KMS-11 (cell line): ENCODE measurements around the gene DOCK10.

Source experiments
- H2AFZ ChIP-seq: fragments of 200-600 bp; sonication (generic); 2 replicates; pipeline ENCODE4 v1.6.1; 2016; ENCODE audit warnings: antibody characterized with exemption, mixed run types, low read depth
- H3K27ac ChIP-seq: fragments of 200-600 bp; sonication (generic); 2 replicates; pipeline ENCODE4 v1.6.1; 2016; ENCODE audit warnings: mild to moderate bottlenecking, mixed run types
- H3K27me3 ChIP-seq: fragments of 200-600 bp; sonication (generic); 2 replicates; pipeline ENCODE4 v1.6.1; 2017; ENCODE audit warnings: mild to moderate bottlenecking, low read depth, mixed run types, moderate library complexity; ENCODE audit not compliant: insufficient read depth
- H3K36me3 ChIP-seq: fragments of 200-600 bp; sonication (generic); 2 replicates; pipeline ENCODE4 v1.6.1; 2017; ENCODE audit warnings: mild to moderate bottlenecking, mixed run types; ENCODE audit not compliant: insufficient read depth
- H3K4me1 ChIP-seq: fragments of 200-600 bp; sonication (generic); 2 replicates; pipeline ENCODE4 v1.6.1; 2016; ENCODE audit warnings: mild to moderate bottlenecking, low read depth, mixed run types; ENCODE audit not compliant: poor library complexity, severe bottlenecking
- H3K4me2 ChIP-seq: fragments of 200-600 bp; sonication (generic); 2 replicates; pipeline ENCODE4 v1.7.0; 2016; ENCODE audit warnings: mild to moderate bottlenecking, mixed run types
- H3K4me3 ChIP-seq: fragments of 200-600 bp; sonication (generic); IDR thresholded peaks from 2 replicates; pipeline ENCODE4 v1.6.1; 2017; ENCODE audit warnings: low read depth, low read length, mixed read lengths; ENCODE audit not compliant: insufficient read depth
- H3K79me2 ChIP-seq: fragments of 200-600 bp; sonication (generic); 2 replicates; pipeline ENCODE4 v1.6.1; 2016; ENCODE audit warnings: low read depth, mixed run types; ENCODE audit not compliant: insufficient read depth
- H3K9ac ChIP-seq: fragments of 200-600 bp; sonication (generic); 2 replicates; pipeline ENCODE4 v1.6.1; 2016; ENCODE audit warnings: mild to moderate bottlenecking, mixed run types
- H4K20me1 ChIP-seq: fragments of 200-600 bp; sonication (generic); 2 replicates; pipeline ENCODE4 v1.6.1; 2016; ENCODE audit warnings: mild to moderate bottlenecking, mixed run types; ENCODE audit not compliant: insufficient read depth
- CTCF ChIP-seq: fragments of 200-600 bp; sonication (generic); conservative IDR thresholded peaks from 2 replicates; pipeline ENCODE4 v1.6.1; 2017; ENCODE audit warnings: low read depth, mild to moderate bottlenecking, antibody characterized with exemption, low read length, moderate library complexity, mixed read lengths

DOCK10 gene

GRCh38 chr2:224847961-224848850 is 194.1 kb downstream of the DOCK10 start:
- H3K4me3 ChIP-seq: no peak overlapping the region
- no peaks in the 10 kb centered on the region for H3K4me1 ChIP-seq
- no peaks in the 10 kb centered on the region for H3K79me2 ChIP-seq
- TF ChIP-seq CTCF: no peak
- H3K27me3 ChIP-seq: no peaks in the 10 kb centered on the region
- H3K36me3 ChIP-seq: no peaks in the 10 kb centered on the region
- no peak overlapping the region for H3K27ac ChIP-seq
- no peak overlapping the region for H2AFZ ChIP-seq
- no peak overlapping the region for H3K9ac ChIP-seq
- H4K20me1 ChIP-seq: no peaks in the 10 kb centered on the region
- H3K4me2 ChIP-seq: no peak overlapping the region

- no peaks in the 10 kb centered on the region for H3K27me3 ChIP-seq
- no peak overlapping the region for H3K4me2 ChIP-seq
- no peak for TF ChIP-seq CTCF
- H3K79me2 ChIP-seq: no peaks in the 10 kb centered on the region
- no peak overlapping the region for H3K9ac ChIP-seq
- no peak overlapping the region for H3K4me3 ChIP-seq
- no peaks in the 10 kb centered on the region for H3K4me1 ChIP-seq
- H3K27ac ChIP-seq: no peak overlapping the region
- no peak overlapping the region for H2AFZ ChIP-seq
- H4K20me1 ChIP-seq: no peaks in the 10 kb centered on the region
- no peaks in the 10 kb centered on the region for H3K36me3 ChIP-seq
Observed at GRCh38 chr2:224847381-224847780, 194.9 kb downstream of the DOCK10 start.

GRCh38 chr2:224846686-224847085 is 195.6 kb downstream of the DOCK10 start:
- Histone ChIP-seq H3K4me3 (no peak overlapping the region), H3K4me1 (no peaks in the 10 kb centered on the region), H3K9ac (no peak overlapping the region), H3K27me3 (no peaks in the 10 kb centered on the region), H3K27ac (no peak overlapping the region), H3K4me2 (no peak overlapping the region), H2AFZ (no peak overlapping the region), H3K36me3 (no peaks in the 10 kb centered on the region), H3K79me2 (no peaks in the 10 kb centered on the region), H4K20me1 (no peaks in the 10 kb centered on the region)
- TF ChIP-seq CTCF: no peak

- Histone ChIP-seq H3K27ac (no peak overlapping the region), H3K4me1 (no peaks in the 10 kb centered on the region), H3K36me3 (no peaks in the 10 kb centered on the region), H3K4me3 (no peak overlapping the region), H3K27me3 (no peaks in the 10 kb centered on the region), H3K79me2 (no peaks in the 10 kb centered on the region), H4K20me1 (no peaks in the 10 kb centered on the region), H2AFZ (no peak overlapping the region), H3K9ac (no peak overlapping the region), H3K4me2 (no peak overlapping the region)
- TF ChIP-seq CTCF: no peak
Observed at GRCh38 chr2:224846161-224846560, 196.1 kb downstream of the DOCK10 start.
